ENCODE measurements around the gene AKNA. TPM values are rescaled to one million over a fixed set of nuclear protein-coding genes. Genes with fewer than 3 reads are reported as not detected.

AKNA gene
- total and polyA plus RNA-seq, 2 of the 8 experiments (the other 6 are each of a cell fraction or from before 2014, with no cell fraction given) = 21.0 to 27.4 TPM

- H2BK5ac ChIP-seq (ENCODE audit: low read depth, low read length) = no peak overlapping the region
- no peak overlapping the region for H3K56ac ChIP-seq (replicated peaks; ENCODE audit: insufficient read length, low read depth, low read length)
- CTCF ChIA-PET (ENCODE audit: partially characterized antibody) = interaction anchor here (0.8 to 4.2 kb wide), 15 partner anchors 8 to 259 kb away, joined by 3 to 29 read pairs (median 4); partner anchors contain the start of genes AKNA and COL27A1
These were observed 26.6 kb upstream of the AKNA start for GRCh38 chr9:114414346-114414745.

More at GRCh38 chr9:114414346-114414745, 26.6 kb upstream of the AKNA start:
- H4K5ac ChIP-seq (ENCODE audit: insufficient read length, low read depth, low read length) = no peak overlapping the region
- no peak overlapping the region for H3K23ac ChIP-seq (ENCODE audit: insufficient read length)
- H4K91ac ChIP-seq (replicated peaks; ENCODE audit: insufficient read length, low read length) = no peak overlapping the region
- H3K79me1 ChIP-seq (ENCODE audit: low read depth, low read length) = no peaks in the 10 kb centered on the region
- H4K8ac ChIP-seq (ENCODE audit: extremely low read depth, insufficient read depth, low read length) = no peak overlapping the region
- H3K9me3 ChIP-seq (ENCODE audit: insufficient read depth in 2 of 2, low read depth in 1 of 2, low read length in 1 of 2) = no peaks in the 10 kb centered on the region
- no peak overlapping the region for H3K14ac ChIP-seq (ENCODE audit: insufficient read length)
- H3K18ac ChIP-seq (ENCODE audit: extremely low read depth, low read length) = no peak overlapping the region
- no peak overlapping the region for H2BK15ac ChIP-seq (ENCODE audit: low read length)
- H4K20me1 ChIP-seq (replicated peaks in 1 of 2; ENCODE audit: control insufficient read depth in 1 of 2, insufficient read depth in 2 of 2, low read length in 2 of 2) = no peaks in the 10 kb centered on the region
- H3K27ac ChIP-seq (ENCODE audit: low read depth, low read length) = no peak overlapping the region
- H3K36me3 ChIP-seq (ENCODE audit: control insufficient read depth in 2 of 4, insufficient read depth in 4 of 4, low read length in 3 of 4) = no peaks in the 10 kb centered on the region; a peak in 1 of 8 replicates
- 74% methylated on average over 2 of the region's 2 CpGs; no CpG with 5 or more reads in 1 of the 2 experiments for WGBS, 2 experiments (ENCODE audit: extremely low coverage in 1 of 2, insufficient coverage in 1 of 2, insufficient read length in 1 of 2, insufficient replicate concordance in 2 of 2, low coverage in 1 of 2, low lambda C conversion rate in 2 of 2, missing lambda C conversion rate in 1 of 2)
- no peak overlapping the region for H3K4ac ChIP-seq (replicated peaks; ENCODE audit: insufficient read length, low read depth, low read length)
- H2AK5ac ChIP-seq (ENCODE audit: low read depth, low read length) = no peak overlapping the region
- peaks cover 2 to 8% (median 5%) of the 10 kb centered on the region in 4 experiments; a peak in 6 of 7 replicates for H3K4me1 ChIP-seq (replicated peaks in 1 of 4; ENCODE audit: control insufficient read depth in 3 of 4, insufficient read depth in 4 of 4, low read length in 3 of 4)
- no peak overlapping the region for H2AFZ ChIP-seq (ENCODE audit: low read length)
- no peaks in the 10 kb centered on the region for H3K27me3 ChIP-seq (replicated peaks in 1 of 4; ENCODE audit: control insufficient read depth in 3 of 4, extremely low read depth in 1 of 4, insufficient read depth in 3 of 4, low read length in 3 of 4)
- H3K23me2 ChIP-seq (ENCODE audit: low read depth, low read length) = no peaks in the 10 kb centered on the region
- DNase-seq (ENCODE audit: low read depth in 1 of 2, low spot score in 2 of 2) (no peak), FAIRE-seq (no peak)
- no peak overlapping the region for H3K4me2 ChIP-seq (ENCODE audit: insufficient read depth in 1 of 2, low read depth in 2 of 2, low read length in 2 of 2)
- H2BK120ac ChIP-seq (replicated peaks; ENCODE audit: low read depth, low read length) = no peak overlapping the region
- POLR2A ChIA-PET (ENCODE audit: partially characterized antibody) = interaction anchor here (0.9 to 3.2 kb wide), 5 partner anchors 12 to 239 kb away, joined by 3 to 12 read pairs (median 4); no protein-coding TSS in a partner anchor
- H2BK20ac ChIP-seq (ENCODE audit: low read length) = no peak overlapping the region
- no peak overlapping the region for H3K9ac ChIP-seq (replicated peaks in 1 of 4; ENCODE audit: extremely low read depth in 1 of 4, low read depth in 3 of 4, low read length in 3 of 4)
- no peaks in the 10 kb centered on the region for H3K79me2 ChIP-seq (ENCODE audit: control insufficient read depth in 1 of 2, insufficient read depth in 2 of 2, low read length in 2 of 2)
- TF ChIP-seq CTBP2 (IDR thresholded peaks at IDR 0.05; ENCODE audit: borderline replicate concordance, insufficient read depth, insufficient read length, low read length) (no peak), HDAC2 (IDR thresholded peaks at IDR 0.05; ENCODE audit: borderline replicate concordance in 1 of 2, low read depth in 2 of 2, low read length in 2 of 2) (no peak), HDAC6 (IDR thresholded peaks at IDR 0.05; ENCODE audit: low read depth, low read length) (no peak)
- H2BK12ac ChIP-seq (ENCODE audit: low read depth, low read length) = no peak overlapping the region
- no peak overlapping the region for H3K4me3 ChIP-seq (ENCODE audit: extremely low read depth in 1 of 4, insufficient read depth in 2 of 4, low read depth in 3 of 4, low read length in 4 of 4)
